HepG2 (cell line): ENCODE results near the gene GNAI2. TPM values are rescaled to one million over a fixed set of nuclear protein-coding genes. Genes with fewer than 3 reads are reported as not detected.

Experiments used
- ATF5 ChIP-seq: sonication (generic); formaldehyde crosslinking; IDR thresholded peaks from 2 replicates; pipeline ENCODE4 v1.4.0; 2020; ENCODE audit warnings: mild to moderate bottlenecking, low read depth, missing genetic modification reagents
- BHLHE40 ChIP-seq: IDR thresholded peaks from 2 replicates; pipeline ENCODE4 v1.6.1; 2011; ENCODE audit warnings: low read length, improper control_type of control experiment
- BRD4 ChIP-seq: sonication (generic); formaldehyde crosslinking; IDR thresholded peaks from 2 replicates; pipeline ENCODE4 v1.4.0; 2020; ENCODE audit warnings: missing genetic modification reagents
- CREBL2 ChIP-seq: sonication (generic); formaldehyde crosslinking; IDR thresholded peaks from 2 replicates; pipeline ENCODE4 v1.8.1; 2023; ENCODE audit warnings: missing genetic modification reagents, mild to moderate bottlenecking, borderline replicate concordance
- DMAP1 ChIP-seq: IDR thresholded peaks from 2 replicates; pipeline ENCODE4 v1.6.1; 2016
- ELF3 ChIP-seq: IDR thresholded peaks from 2 replicates; pipeline ENCODE4 v1.6.1; 2016; ENCODE audit warnings: missing genetic modification reagents, missing compliant biosample characterization
- KAT7 ChIP-seq: IDR thresholded peaks from 2 replicates; pipeline ENCODE4 v1.6.1; 2018; ENCODE audit warnings: borderline replicate concordance, missing compliant biosample characterization
- KLF16 ChIP-seq, 2 experiments: sonication (generic) in 1 of 2; formaldehyde crosslinking in 1 of 2; IDR thresholded peaks; 2 replicates each; pipeline versions ENCODE4 v1.6.1 to v1.8.0; 2016 to 2023; ENCODE audit warnings: missing genetic modification reagents in 2 of 2, missing compliant biosample characterization in 1 of 2
- NFYC ChIP-seq: IDR thresholded peaks from 2 replicates; pipeline ENCODE4 v1.6.1; 2016; ENCODE audit warnings: missing genetic modification reagents, missing compliant biosample characterization
- SSRP1 ChIP-seq: IDR thresholded peaks from 2 replicates; pipeline ENCODE4 v1.6.1; 2016; ENCODE audit warnings: control low read depth
- TFDP1 ChIP-seq: IDR thresholded peaks from 2 replicates; pipeline ENCODE4 v1.6.1; 2016; ENCODE audit warnings: missing compliant biosample characterization, missing genetic modification reagents, borderline replicate concordance
- ZC3H13 ChIP-seq: sonication (generic); formaldehyde crosslinking; IDR thresholded peaks from 2 replicates; pipeline ENCODE4 v1.8.1; 2023; ENCODE audit warnings: mild to moderate bottlenecking, missing genetic modification reagents, moderate library complexity
- ZGPAT ChIP-seq: IDR thresholded peaks from 2 replicates; pipeline ENCODE4 v1.6.1; 2016; ENCODE audit warnings: mild to moderate bottlenecking
- ZNF138 ChIP-seq: sonication (generic); formaldehyde crosslinking; IDR thresholded peaks from 2 replicates; pipeline ENCODE4 v1.5.0; 2020; ENCODE audit warnings: mild to moderate bottlenecking, low read depth, missing genetic modification reagents
- ZNF574 ChIP-seq: sonication (generic); formaldehyde crosslinking; IDR thresholded peaks from 2 replicates; pipeline ENCODE4 v1.4.0; 2020; ENCODE audit warnings: missing genetic modification reagents
- ZNF749 ChIP-seq: sonication (generic); formaldehyde crosslinking; IDR thresholded peaks from 2 replicates; pipeline ENCODE4 v1.8.0; 2022; ENCODE audit warnings: mild to moderate bottlenecking, missing genetic modification reagents, moderate library complexity, borderline replicate concordance
- ZNF773 ChIP-seq: sonication (generic); formaldehyde crosslinking; IDR thresholded peaks from 2 replicates; pipeline ENCODE4 v1.4.0; 2020; ENCODE audit warnings: missing genetic modification reagents, borderline replicate concordance
- ZSCAN22 ChIP-seq: sonication (generic); formaldehyde crosslinking; IDR thresholded peaks from 2 replicates; pipeline ENCODE4 v1.4.0; 2020; ENCODE audit warnings: mild to moderate bottlenecking, missing genetic modification reagents
- polyA plus RNA-seq, 8 experiments: library from polyadenylated mRNA; depleted of rRNA in 3 of 8; stranded (reverse) in 7 of 8; unstranded in 1 of 8; fragments of >200 nt; fragmentation: Illumina TruSeq in 4 of 8; extraction: Trizol in 4 of 8; gene quantifications; 2 replicates each; pipeline versions ENCODE4 v1.2.1 to v1.2.3, GENCODE V29; 2011 to 2016; ENCODE audit warnings: low read depth in 4 of 8, missing spikeins in 1 of 8, mixed read lengths in 1 of 8; ENCODE audit not compliant: insufficient read depth in 1 of 8
- total RNA-seq, 5 experiments: library from RNA; depleted of rRNA; stranded (reverse); fragments of >200 nt; fragmentation: Illumina TruSeq; extraction: Trizol; gene quantifications; 2 replicates each; pipeline ENCODE4 v1.2.3, GENCODE V29; 2016; ENCODE audit warnings: low read depth in 1 of 5

GNAI2 gene
- total and polyA plus RNA-seq, 2 of the 13 experiments (the other 11 are each of a cell fraction or from before 2014, with no cell fraction given), result 51.1 to 66.2 TPM

- TF ChIP-seq ATF5 (CRISPR knock-in tag) (no peak; the same call in 1 of the 2 replicates), ZGPAT (CRISPR knock-in tag) (peak; percentile 84), ZNF574 (CRISPR knock-in tag) (0 out of 2 replicates have a peak, but pooled peaks have one; percentile 58), BRD4 (CRISPR knock-in tag) (0 out of 2 replicates have a peak, but pooled peaks have one; percentile 4), BHLHE40 (no peak), ZNF138 (CRISPR knock-in tag) (0 out of 2 replicates have a peak, but pooled peaks have one; percentile 47), ELF3 (CRISPR knock-in tag) (peak; percentile 42; the same call in 1 of the 2 replicates), ZC3H13 (CRISPR knock-in tag) (no peak), SSRP1 (CRISPR knock-in tag) (no peak; the same call in 1 of the 2 replicates), KAT7 (no peak; the same call in 1 of the 2 replicates), ZSCAN22 (CRISPR knock-in tag) (peak; percentile 67; the same call in 1 of the 2 replicates), DMAP1 (CRISPR knock-in tag) (peak; percentile 34; the same call in 1 of the 2 replicates), ZNF749 (CRISPR knock-in tag) (peak; percentile 72; the same call in 1 of the 2 replicates), CREBL2 (CRISPR knock-in tag) (no peak), ZNF773 (no peak), NFYC (CRISPR knock-in tag) (no peak), KLF16 (CRISPR knock-in tag; IDR thresholded peaks at IDR 0.05) (peak in 1 of 2 experiments; percentile 59; a peak in 2 of 4 replicates), TFDP1 (CRISPR knock-in tag) (no peak)
These were observed 67.2 kb downstream of the GNAI2 start, which contains the start of gene HYAL1 (continued) for GRCh38 chr3:50303013-50303815.
